ENCODE data around the gene KLHL33. TPM values are rescaled to one million over a fixed set of nuclear protein-coding genes. Genes with fewer than 3 reads are reported as not detected.

KLHL33 gene
- total and polyA plus RNA-seq, 2 donors (not counting 3 experiments of a cell fraction or from before 2014, with no cell fraction given): not detected

DNA sequence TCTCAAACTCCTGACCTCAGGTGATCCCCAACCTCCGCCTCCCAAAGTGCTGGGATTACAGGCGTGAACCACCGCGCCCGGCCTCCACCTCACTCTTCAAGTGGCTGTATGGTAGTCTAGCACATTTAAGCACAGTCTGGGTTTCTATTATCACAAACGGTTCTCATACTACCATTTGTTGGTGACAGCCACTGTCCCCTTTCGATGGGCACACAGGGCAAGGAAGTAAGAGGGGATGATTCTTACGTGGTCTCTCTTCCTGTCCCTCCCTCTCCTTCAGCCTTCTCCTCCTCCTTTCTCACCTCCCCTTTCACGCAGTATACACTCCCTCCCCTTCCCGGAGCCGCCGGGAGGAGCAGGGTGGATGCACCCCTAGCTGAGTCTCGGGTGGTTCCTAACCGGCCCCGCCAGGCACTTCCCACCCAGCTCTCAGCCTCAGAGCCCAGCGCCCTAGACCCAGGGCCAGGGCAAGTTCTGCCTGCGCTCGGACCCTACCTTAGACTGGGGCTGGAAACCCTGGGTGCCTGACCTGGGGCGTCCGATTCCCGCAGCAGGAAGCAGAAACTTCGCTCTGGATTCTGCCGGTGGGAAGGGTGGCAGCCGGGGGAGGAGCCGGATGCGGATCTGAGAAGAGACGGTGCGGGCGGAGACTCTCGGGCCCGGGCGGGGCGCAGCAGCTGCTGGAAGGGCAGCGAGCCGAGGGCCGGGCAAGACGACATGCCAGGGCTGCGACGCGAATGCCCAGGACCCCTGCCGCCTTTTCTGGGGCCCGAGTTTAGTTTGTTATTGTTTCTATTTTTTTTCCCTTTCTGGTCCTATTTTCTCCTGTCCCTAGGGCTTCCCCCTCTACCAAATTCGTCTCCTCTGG, 22.9 kb downstream of the KLHL33 start, which contains the start of gene TEP1:
Gene TEP1 (minus strand): TSS at position 626 of the 868 bp plus-strand sequence. CDS start 5,062 bp downstream, outside the sequence.
- Histone ChIP-seq H3K9ac (replicated peaks; ENCODE audit: extremely low read depth, insufficient read depth, low read length) (peak within 1 kb of the TSS; percentile 92), H4K20me1 (replicated peaks; ENCODE audit: control insufficient read depth, extremely low read depth, insufficient read depth, low read length) (no peaks in the 10 kb centered on the region), H3K27ac (ENCODE audit: insufficient read depth, low read depth, low read length) (peak within 1 kb of the TSS; percentile 85), H3K9me3 (replicated peaks; ENCODE audit: control insufficient read depth, insufficient read depth, low read length) (no peaks in the 10 kb centered on the region), H2AFZ (ENCODE audit: low read depth, low read length) (peak within 1 kb of the TSS; percentile 98), H3K4me1 (ENCODE audit: control insufficient read depth, extremely low read depth, insufficient read depth, low read length) (peaks cover 17% of the 10 kb centered on the region), H3K79me2 (ENCODE audit: control insufficient read depth, insufficient read depth, low read length) (peaks cover 4% of the 10 kb centered on the region), H3K4me3 (replicated peaks in 1 of 3; ENCODE audit: insufficient read depth in 1 of 3, low read depth in 1 of 3, low read length in 3 of 3) (peak within 1 kb of the TSS; percentile 80 to 97 (median 86)), H3K36me3 (ENCODE audit: control insufficient read depth in 2 of 2, extremely low read depth in 1 of 2, insufficient read depth in 2 of 2, low read length in 2 of 2) (peaks cover 0 to 2% of the 10 kb centered on the region in 2 experiments), H3K4me2 (ENCODE audit: insufficient read depth, low read length) (peak within 1 kb of the TSS; percentile 99), H3K27me3 (ENCODE audit: control insufficient read depth in 2 of 2, insufficient read depth in 2 of 2, low read length in 2 of 2) (no peaks in the 10 kb centered on the region), H3K9me1 (replicated peaks; ENCODE audit: control insufficient read depth, extremely low read depth, insufficient read depth, low read length) (no peaks in the 10 kb centered on the region)
- FAIRE-seq (peak; percentile 86), DNase-seq (ENCODE audit: low read depth, low spot score) (peak; percentile 80)
- CTCF ChIA-PET: interaction anchor here (0.6 to 4.3 kb wide), 9 partner anchors 8 to 194 kb away, joined by 3 to 110 read pairs (median 10); partner anchors contain the start of genes APEX1 and OSGEP
- dilution Hi-C loops (cut with MboI; ENCODE audit: extremely low pct_ligation_motif_present, low sequenced_read_pairs): no loop called here
- intact Hi-C loops (cut with micrococcal nuclease): loop anchor here (1.0 to 5.0 kb wide), 7 partner anchors 14 to 268 kb away; partner anchors contain the start of genes APEX1, CCNB1IP1, PNP and TTC5
- TF ChIP-seq POLR2A (IDR thresholded peaks at IDR 0.05; ENCODE audit: low read depth, low read length): peak; percentile 78
- TF ChIP-seq, protein P1, sequence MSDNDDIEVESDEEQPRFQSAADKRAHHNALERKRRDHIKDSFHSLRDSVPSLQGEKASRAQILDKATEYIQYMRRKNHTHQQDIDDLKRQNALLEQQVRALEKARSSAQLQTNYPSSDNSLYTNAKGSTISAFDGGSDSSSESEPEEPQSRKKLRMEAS (IDR thresholded peaks at IDR 0.05; ENCODE audit: insufficient read depth, insufficient read length): no peak
- TF ChIP-seq POLR2AphosphoS5 (IDR thresholded peaks at IDR 0.05; ENCODE audit: insufficient read depth, low read depth, low read length): peak; percentile 75
- POLR2A ChIA-PET: interaction anchor here (0.6 to 1.8 kb wide), 8 partner anchors 8 to 269 kb away, joined by 3 to 10 read pairs (median 4); partner anchors contain the start of genes APEX1, PARP2 and PNP
- BruUV-seq (replicated peaks): no TSS peak

DNA sequence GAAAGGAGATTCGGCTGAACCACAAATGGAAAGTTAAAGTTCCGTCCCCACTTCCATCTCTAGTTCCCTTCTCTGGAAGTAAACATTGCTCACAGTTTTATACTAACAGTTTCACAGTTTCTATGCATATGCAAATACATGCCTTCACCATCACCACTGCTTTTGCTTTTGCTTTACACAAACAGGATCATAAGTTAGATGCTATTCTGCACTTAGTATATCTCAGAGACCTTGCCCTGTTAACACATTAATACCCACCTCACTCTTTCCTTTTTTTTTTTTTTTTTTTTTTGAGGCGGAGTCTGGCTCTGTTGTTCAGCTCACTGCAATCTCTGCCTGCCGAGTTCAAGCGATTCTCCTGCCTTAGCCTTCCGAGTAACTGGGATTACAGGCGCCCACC, 23.6 kb downstream of the KLHL33 start:
- no peak overlapping the region for H2AFZ ChIP-seq (ENCODE audit: low read depth, low read length)
- peak; percentile 33 for DNase-seq (ENCODE audit: low read depth, low spot score)

More for the DNA sequence above, 23.6 kb downstream of the KLHL33 start:
- BruUV-seq (replicated peaks): no TSS peak
- ChIA-PET POLR2A (interaction anchor here (0.6 to 1.8 kb wide), 6 partner anchors 49 to 269 kb away, joined by 3 to 10 read pairs (median 4); partner anchors contain the start of genes PARP2 and PNP), CTCF (interaction anchor here (0.6 to 4.3 kb wide), 7 partner anchors 9 to 195 kb away, joined by 3 to 110 read pairs (median 3); partner anchors contain the start of genes APEX1 and OSGEP)
- TF ChIP-seq, protein P2, sequence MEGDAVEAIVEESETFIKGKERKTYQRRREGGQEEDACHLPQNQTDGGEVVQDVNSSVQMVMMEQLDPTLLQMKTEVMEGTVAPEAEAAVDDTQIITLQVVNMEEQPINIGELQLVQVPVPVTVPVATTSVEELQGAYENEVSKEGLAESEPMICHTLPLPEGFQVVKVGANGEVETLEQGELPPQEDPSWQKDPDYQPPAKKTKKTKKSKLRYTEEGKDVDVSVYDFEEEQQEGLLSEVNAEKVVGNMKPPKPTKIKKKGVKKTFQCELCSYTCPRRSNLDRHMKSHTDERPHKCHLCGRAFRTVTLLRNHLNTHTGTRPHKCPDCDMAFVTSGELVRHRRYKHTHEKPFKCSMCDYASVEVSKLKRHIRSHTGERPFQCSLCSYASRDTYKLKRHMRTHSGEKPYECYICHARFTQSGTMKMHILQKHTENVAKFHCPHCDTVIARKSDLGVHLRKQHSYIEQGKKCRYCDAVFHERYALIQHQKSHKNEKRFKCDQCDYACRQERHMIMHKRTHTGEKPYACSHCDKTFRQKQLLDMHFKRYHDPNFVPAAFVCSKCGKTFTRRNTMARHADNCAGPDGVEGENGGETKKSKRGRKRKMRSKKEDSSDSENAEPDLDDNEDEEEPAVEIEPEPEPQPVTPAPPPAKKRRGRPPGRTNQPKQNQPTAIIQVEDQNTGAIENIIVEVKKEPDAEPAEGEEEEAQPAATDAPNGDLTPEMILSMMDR (IDR thresholded peaks at IDR 0.05; ENCODE audit: extremely low read depth in 1 of 2, insufficient read depth in 1 of 2, low read depth in 1 of 2, low read length in 2 of 2): no peak
- TF ChIP-seq MYC (IDR thresholded peaks at IDR 0.05; ENCODE audit: low read depth, low read length) (no peak), EZH2 (IDR thresholded peaks at IDR 0.05; ENCODE audit: borderline replicate concordance, low read depth, low read length, severe bottlenecking) (no peak), FOS (IDR thresholded peaks at IDR 0.05; ENCODE audit: borderline replicate concordance, insufficient read depth, low read length) (no peak), POLR2AphosphoS5 (IDR thresholded peaks at IDR 0.05; ENCODE audit: insufficient read depth, low read depth, low read length) (no peak), GATA2 (IDR thresholded peaks at IDR 0.05; ENCODE audit: insufficient read depth, insufficient read length, low read depth, low read length) (no peak), POLR2A (IDR thresholded peaks at IDR 0.05; ENCODE audit: low read depth, low read length) (no peak), JUN (IDR thresholded peaks at IDR 0.05; ENCODE audit: borderline replicate concordance, insufficient read depth, insufficient read length, low read depth) (no peak)
- TF ChIP-seq, protein P1 (IDR thresholded peaks at IDR 0.05; ENCODE audit: insufficient read depth, insufficient read length): no peak
- Histone ChIP-seq H3K4me2 (ENCODE audit: insufficient read depth, low read length) (peak overlapping the region; percentile 92), H3K79me2 (ENCODE audit: control insufficient read depth, insufficient read depth, low read length) (peaks cover 4% of the 10 kb centered on the region), H3K4me3 (replicated peaks in 1 of 3; ENCODE audit: insufficient read depth in 1 of 3, low read depth in 1 of 3, low read length in 3 of 3) (peak overlapping the region; percentile 80 to 97 (median 86)), H3K27ac (ENCODE audit: insufficient read depth, low read depth, low read length) (peak overlapping the region; percentile 85), H3K9ac (replicated peaks; ENCODE audit: extremely low read depth, insufficient read depth, low read length) (peak overlapping the region; percentile 92), H3K9me3 (replicated peaks; ENCODE audit: control insufficient read depth, insufficient read depth, low read length) (no peaks in the 10 kb centered on the region), H3K36me3 (ENCODE audit: control insufficient read depth in 2 of 2, extremely low read depth in 1 of 2, insufficient read depth in 2 of 2, low read length in 2 of 2) (peaks cover 0 to 7% of the 10 kb centered on the region in 2 experiments), H3K9me1 (replicated peaks; ENCODE audit: control insufficient read depth, extremely low read depth, insufficient read depth, low read length) (no peaks in the 10 kb centered on the region), H4K20me1 (replicated peaks; ENCODE audit: control insufficient read depth, extremely low read depth, insufficient read depth, low read length) (no peaks in the 10 kb centered on the region), H3K4me1 (ENCODE audit: control insufficient read depth, extremely low read depth, insufficient read depth, low read length) (peaks cover 17% of the 10 kb centered on the region), H3K27me3 (ENCODE audit: control insufficient read depth in 2 of 2, insufficient read depth in 2 of 2, low read length in 2 of 2) (no peaks in the 10 kb centered on the region)
- FAIRE-seq: no peak
- intact Hi-C loops (cut with micrococcal nuclease): loop anchor here (2.0 to 5.0 kb wide), 4 partner anchors 80 to 268 kb away; partner anchors contain the start of genes CCNB1IP1 and TTC5
- dilution Hi-C loops (cut with MboI; ENCODE audit: extremely low pct_ligation_motif_present, low sequenced_read_pairs): no loop called here
